Uterus (tissue), 2 donors: ENCODE data around the gene CAV2.

ENCODE experiments used
- CTCF ChIP-seq, 4 experiments: fragments of 200-600 bp in 2 of 4; fragments of 450-650 bp in 2 of 4; sonication (generic) in 2 of 4; IDR thresholded peaks; one replicate each; pipeline ENCODE4 v1.5.1; 2016 to 2019; ENCODE audit warnings: antibody characterized with exemption in 4 of 4, mild to moderate bottlenecking in 2 of 4, moderate library complexity in 1 of 4
- POLR2A ChIP-seq, 2 donors: fragments of 450-650 bp; IDR thresholded peaks; one replicate each; pipeline ENCODE4 v1.6.1; 2016; ENCODE audit warnings: antibody characterized with exemption in 2 of 2, mild to moderate bottlenecking in 1 of 2, moderate library complexity in 1 of 2

GRCh38 chr7:116509982-116510579, 10.5 kb downstream of the CAV2 start:
- TF ChIP-seq CTCF (IDR thresholded peaks at IDR 0.05) (no peak), POLR2A (IDR thresholded peaks at IDR 0.05) (no peak)
